BJ (cell line): Measurements from ENCODE around the gene LHFPL5. TPM values are rescaled to one million over a fixed set of nuclear protein-coding genes. Genes with fewer than 3 reads are reported as not detected.

ENCODE experiments used
- CTCF ChIA-PET: fragments of 350-600 bp; formaldehyde crosslinking; extraction: SDS; loops from one replicate; lab custom pipeline; 2021; ENCODE audit warnings: antibody characterized with exemption, inconsistent platforms; lab: Yijun Ruan, JAX
- POLR2A ChIA-PET: fragments of 300-600 bp; sonication (Branson Sonifier 250); formaldehyde crosslinking; extraction: SDS; loops from one replicate; lab custom pipeline; 2021; ENCODE audit warnings: antibody characterized with exemption; lab: Charles Lee
- DNase-seq: peaks from one replicate; pipeline ENCODE4 v3.0.0-alpha.2; 2011; ENCODE audit warnings: low read depth
- H3K27me3 ChIP-seq: 2 replicates; pipeline ENCODE4 v1.6.0; 2011; ENCODE audit warnings: low read length; ENCODE audit not compliant: control insufficient read depth, insufficient read depth
- H3K36me3 ChIP-seq: 2 replicates; pipeline ENCODE4 v1.5.1; 2011; ENCODE audit warnings: low read length; ENCODE audit not compliant: control insufficient read depth, insufficient read depth
- H3K4me3 ChIP-seq: 2 replicates; pipeline ENCODE4 v1.5.1; 2011; ENCODE audit warnings: low read depth, mild to moderate bottlenecking, control low read depth, low read length
- CTCF ChIP-seq: IDR thresholded peaks from 2 replicates; pipeline ENCODE4 v1.5.1; 2011; ENCODE audit warnings: low read depth, mild to moderate bottlenecking, control low read depth, inconsistent platforms, low read length, moderate library complexity; ENCODE audit not compliant: insufficient read depth
- polyA plus RNA-seq: library from polyadenylated mRNA; depleted of rRNA; stranded (reverse); fragments of >200 nt; gene quantifications from 2 replicates; pipeline ENCODE4 v1.2.3, GENCODE V29; 2011

The LHFPL5 gene
- polyA plus RNA-seq, 1 experiment = not detected

- no peak for TF ChIP-seq CTCF
- ChIA-PET CTCF (no interaction called here), POLR2A (no interaction called here)
- no peak for DNase-seq
- Histone ChIP-seq H3K27me3 (no peaks in the 10 kb centered on the region), H3K36me3 (no peaks in the 10 kb centered on the region), H3K4me3 (no peak overlapping the region)
These were observed 24.2 kb downstream of the LHFPL5 start for GRCh38 chr6:35829306-35829705.

GRCh38 chr6:35831257-35832007 is 26.3 kb downstream of the LHFPL5 start:
- Histone ChIP-seq H3K27me3 (no peaks in the 10 kb centered on the region), H3K4me3 (no peak overlapping the region), H3K36me3 (peaks cover 2% of the 10 kb centered on the region)
- ChIA-PET CTCF (no interaction called here), POLR2A (no interaction called here)
- DNase-seq = no peak
- no peak for TF ChIP-seq CTCF

GRCh38 chr6:35833536-35833935 is 28.4 kb downstream of the LHFPL5 start:
- DNase-seq = no peak
- TF ChIP-seq CTCF = no peak
- H3K36me3 ChIP-seq = peaks cover 2% of the 10 kb centered on the region
- no peaks in the 10 kb centered on the region for H3K27me3 ChIP-seq
- ChIA-PET POLR2A (no interaction called here), CTCF (no interaction called here)
- H3K4me3 ChIP-seq = no peak overlapping the region

- ChIA-PET POLR2A (no interaction called here), CTCF (interaction anchor here (1.2 kb wide), 1 partner anchor 9 kb away, joined by 3 read pairs; no protein-coding TSS in a partner anchor)
- H3K4me3 ChIP-seq = no peak overlapping the region
- H3K36me3 ChIP-seq = peaks cover 2% of the 10 kb centered on the region
- DNase-seq = no peak
- TF ChIP-seq CTCF = no peak
- H3K27me3 ChIP-seq = no peaks in the 10 kb centered on the region
These were observed 33.9 kb downstream of the LHFPL5 start for GRCh38 chr6:35839019-35839418.

GRCh38 chr6:35842381-35842780 is 37.2 kb downstream of the LHFPL5 start:
- Histone ChIP-seq H3K4me3 (no peak overlapping the region), H3K36me3 (peaks cover 1% of the 10 kb centered on the region; the same call in 1 of the 2 replicates), H3K27me3 (no peaks in the 10 kb centered on the region)
- no peak for DNase-seq
- ChIA-PET CTCF (no interaction called here), POLR2A (no interaction called here)
- TF ChIP-seq CTCF = no peak
